ENCODE results near the gene WDR82. TPM values are rescaled to one million over a fixed set of nuclear protein-coding genes. Genes with fewer than 3 reads are reported as not detected.
A peak's percentile ranks its signal among the peaks of the same experiment; 100 is the strongest.

WDR82 gene
- total RNA-seq (2014; rRNA removed; shearing (Covaris generic)) = 93.9 and 97.1 TPM in 2 replicates

- Histone ChIP-seq H3K9me3 (replicated peaks) (no peaks in the 10 kb centered on the region), H3K4me1 (peaks cover 20% of the 10 kb centered on the region), H3K4me3 (peak within 1 kb of the TSS; percentile 90), H3K27ac (peak within 1 kb of the TSS; percentile 83), H3K27me3 (no peaks in the 10 kb centered on the region), H3K36me3 (peaks cover 11% of the 10 kb centered on the region)
- DNase-seq = peak; percentile 95 to 98
These were observed at the start of gene WDR82 for GRCh38 chr3:52278510-52279069. Gene WDR82 (minus strand): TSS chr3:52278649. CDS start chr3:52278361, 288 bp downstream.

- Histone ChIP-seq H3K4me3 (no peak overlapping the region), H3K9me3 (replicated peaks) (no peaks in the 10 kb centered on the region), H3K27me3 (0 out of 2 replicates have a peak, but pooled peaks cover 6% of the 10 kb centered on the region), H3K27ac (no peak overlapping the region), H3K4me1 (no peaks in the 10 kb centered on the region), H3K36me3 (no peaks in the 10 kb centered on the region)
- no peak for DNase-seq
These were observed 49.2 kb upstream of the WDR82 start for GRCh38 chr3:52327486-52328290.

- no peaks in the 10 kb centered on the region for H3K4me1 ChIP-seq
- no peak overlapping the region for H3K27ac ChIP-seq
- DNase-seq = no peak
- H3K36me3 ChIP-seq = no peaks in the 10 kb centered on the region
- H3K9me3 ChIP-seq (replicated peaks) = no peaks in the 10 kb centered on the region
- no peak overlapping the region for H3K4me3 ChIP-seq
- H3K27me3 ChIP-seq = 0 out of 2 replicates have a peak, but pooled peaks cover 6% of the 10 kb centered on the region
These were observed 48.5 kb upstream of the WDR82 start for GRCh38 chr3:52326976-52327375.

- Histone ChIP-seq H3K36me3 (no peaks in the 10 kb centered on the region), H3K9me3 (replicated peaks) (no peaks in the 10 kb centered on the region), H3K27me3 (0 out of 2 replicates have a peak, but pooled peaks cover 6% of the 10 kb centered on the region), H3K4me1 (no peaks in the 10 kb centered on the region), H3K27ac (no peak overlapping the region), H3K4me3 (no peak overlapping the region)
- no peak for DNase-seq
These were observed 47.2 kb upstream of the WDR82 start for GRCh38 chr3:52325686-52326085.

- Histone ChIP-seq H3K27me3 (peaks cover 9% of the 10 kb centered on the region; the same call in 1 of the 2 replicates), H3K9me3 (replicated peaks) (no peaks in the 10 kb centered on the region), H3K4me3 (no peak overlapping the region), H3K4me1 (no peaks in the 10 kb centered on the region), H3K27ac (no peak overlapping the region), H3K36me3 (no peaks in the 10 kb centered on the region)
- no peak for DNase-seq
These were observed 46.2 kb upstream of the WDR82 start for GRCh38 chr3:52324676-52325075.

- H3K36me3 ChIP-seq = no peaks in the 10 kb centered on the region
- no peaks in the 10 kb centered on the region for H3K4me1 ChIP-seq
- no peak overlapping the region for H3K27ac ChIP-seq
- DNase-seq = no peak
- H3K27me3 ChIP-seq = peaks cover 16% of the 10 kb centered on the region
- no peak overlapping the region for H3K4me3 ChIP-seq
- H3K9me3 ChIP-seq (replicated peaks) = no peaks in the 10 kb centered on the region
These were observed 45.3 kb upstream of the WDR82 start for GRCh38 chr3:52323526-52324295.

GRCh38 chr3:52322466-52322865, 44.0 kb upstream of the WDR82 start:
- no peaks in the 10 kb centered on the region for H3K9me3 ChIP-seq (replicated peaks)
- H3K4me1 ChIP-seq = no peaks in the 10 kb centered on the region
- no peak overlapping the region for H3K27ac ChIP-seq
- no peak overlapping the region for H3K4me3 ChIP-seq
- no peak for DNase-seq
- H3K36me3 ChIP-seq = no peaks in the 10 kb centered on the region
- peaks cover 15% of the 10 kb centered on the region for H3K27me3 ChIP-seq

- Histone ChIP-seq H3K27me3 (peaks cover 11% of the 10 kb centered on the region), H3K4me3 (no peak overlapping the region), H3K9me3 (replicated peaks) (no peaks in the 10 kb centered on the region), H3K36me3 (no peaks in the 10 kb centered on the region), H3K27ac (no peak overlapping the region), H3K4me1 (no peaks in the 10 kb centered on the region)
- DNase-seq = no peak
These were observed 43.0 kb upstream of the WDR82 start for GRCh38 chr3:52321481-52321880.

GRCh38 chr3:52319921-52320595, 41.6 kb upstream of the WDR82 start:
- Histone ChIP-seq H3K27ac (no peak overlapping the region), H3K27me3 (peaks cover 11% of the 10 kb centered on the region), H3K9me3 (replicated peaks) (no peaks in the 10 kb centered on the region), H3K36me3 (no peaks in the 10 kb centered on the region), H3K4me1 (peaks cover 9% of the 10 kb centered on the region), H3K4me3 (no peak overlapping the region)
- no peak for DNase-seq

GRCh38 chr3:52318186-52318816, 39.9 kb upstream of the WDR82 start:
- H3K27ac ChIP-seq = no peak overlapping the region
- H3K4me3 ChIP-seq = no peak overlapping the region
- peaks cover 25% of the 10 kb centered on the region for H3K4me1 ChIP-seq
- DNase-seq = no peak
- H3K36me3 ChIP-seq = no peaks in the 10 kb centered on the region
- peaks cover 11% of the 10 kb centered on the region for H3K27me3 ChIP-seq
- H3K9me3 ChIP-seq (replicated peaks) = no peaks in the 10 kb centered on the region

GRCh38 chr3:52317208-52318000, 39.0 kb upstream of the WDR82 start:
- Histone ChIP-seq H3K4me3 (no peak overlapping the region), H3K27ac (no peak overlapping the region), H3K4me1 (peaks cover 25% of the 10 kb centered on the region), H3K27me3 (peaks cover 11% of the 10 kb centered on the region), H3K36me3 (no peaks in the 10 kb centered on the region), H3K9me3 (replicated peaks) (no peaks in the 10 kb centered on the region)
- no peak for DNase-seq

GRCh38 chr3:52315977-52316764, 37.7 kb upstream of the WDR82 start, which contains the start of gene DNAH1:
Gene DNAH1 (plus strand): TSS chr3:52316319. CDS start chr3:52322443, 6,124 bp downstream.
- H3K9me3 ChIP-seq (replicated peaks) = no peaks in the 10 kb centered on the region
- no peaks in the 10 kb centered on the region for H3K36me3 ChIP-seq
- peaks cover 11% of the 10 kb centered on the region for H3K27me3 ChIP-seq
- H3K4me3 ChIP-seq = no peak within 1 kb of the TSS
- H3K4me1 ChIP-seq = peaks cover 33% of the 10 kb centered on the region
- DNase-seq = peak; percentile 88 to 90
- peak within 1 kb of the TSS; percentile 28 for H3K27ac ChIP-seq

- peaks cover 39% of the 10 kb centered on the region for H3K4me1 ChIP-seq
- no peaks in the 10 kb centered on the region for H3K36me3 ChIP-seq
- no peak overlapping the region for H3K27ac ChIP-seq
- peaks cover 8% of the 10 kb centered on the region for H3K27me3 ChIP-seq
- no peaks in the 10 kb centered on the region for H3K9me3 ChIP-seq (replicated peaks)
- no peak for DNase-seq
- H3K4me3 ChIP-seq = no peak overlapping the region
These were observed 36.6 kb upstream of the WDR82 start for GRCh38 chr3:52315006-52315405.

All from SJCRH30 (cell line).